Sigmoid colon (tissue), 4 donors: ENCODE results near the gene POU2F3.

ENCODE experiments used
- EP300 ChIP-seq, 4 donors: sonication (generic); formaldehyde crosslinking; IDR thresholded peaks; one replicate each; pipeline ENCODE4 v1.6.1; 2017; ENCODE audit warnings: antibody characterized with exemption in 4 of 4
- TF ChIP-seq, protein P1 (sequence below), 4 experiments: fragments of 450-650 bp in 3 of 4; fragments of 200-600 bp in 1 of 4; IDR thresholded peaks; one replicate each; pipeline ENCODE4 v1.5.1; 2016 to 2019; ENCODE audit warnings: antibody characterized with exemption in 4 of 4, mild to moderate bottlenecking in 3 of 4, moderate library complexity in 2 of 4

DNA sequence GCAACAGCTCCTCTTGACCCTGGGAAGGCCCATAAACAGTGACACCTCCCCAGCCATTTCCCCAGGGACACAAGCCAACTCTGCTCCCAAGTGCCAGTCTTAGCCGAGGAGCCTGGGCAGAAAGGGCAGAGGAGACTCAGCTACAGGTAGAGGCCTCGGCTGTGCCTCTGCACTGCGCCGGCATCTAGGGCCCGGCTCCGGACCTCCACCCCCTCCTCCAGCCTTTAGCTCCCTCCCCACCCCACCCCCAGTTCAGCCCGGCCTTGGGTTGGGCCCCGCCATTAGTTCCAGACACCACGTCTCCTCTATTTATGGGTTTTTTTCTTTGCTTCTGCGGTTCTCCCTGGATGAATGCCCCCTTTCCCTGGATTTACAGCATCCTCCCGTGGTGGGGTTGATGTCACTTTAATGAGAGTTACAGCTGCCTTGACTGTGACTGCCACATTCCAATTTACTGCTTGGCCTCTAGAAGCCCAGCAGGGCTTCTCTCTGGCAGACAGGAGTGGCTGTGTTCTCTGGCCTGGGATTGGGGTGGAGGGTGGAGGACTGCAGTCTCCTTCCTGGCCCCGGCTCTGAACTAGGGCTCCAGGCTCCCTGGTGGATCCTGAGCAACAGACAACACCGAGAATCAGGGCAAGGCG lies 42.6 kb upstream of the POU2F3 start:
- TF ChIP-seq, protein P1, sequence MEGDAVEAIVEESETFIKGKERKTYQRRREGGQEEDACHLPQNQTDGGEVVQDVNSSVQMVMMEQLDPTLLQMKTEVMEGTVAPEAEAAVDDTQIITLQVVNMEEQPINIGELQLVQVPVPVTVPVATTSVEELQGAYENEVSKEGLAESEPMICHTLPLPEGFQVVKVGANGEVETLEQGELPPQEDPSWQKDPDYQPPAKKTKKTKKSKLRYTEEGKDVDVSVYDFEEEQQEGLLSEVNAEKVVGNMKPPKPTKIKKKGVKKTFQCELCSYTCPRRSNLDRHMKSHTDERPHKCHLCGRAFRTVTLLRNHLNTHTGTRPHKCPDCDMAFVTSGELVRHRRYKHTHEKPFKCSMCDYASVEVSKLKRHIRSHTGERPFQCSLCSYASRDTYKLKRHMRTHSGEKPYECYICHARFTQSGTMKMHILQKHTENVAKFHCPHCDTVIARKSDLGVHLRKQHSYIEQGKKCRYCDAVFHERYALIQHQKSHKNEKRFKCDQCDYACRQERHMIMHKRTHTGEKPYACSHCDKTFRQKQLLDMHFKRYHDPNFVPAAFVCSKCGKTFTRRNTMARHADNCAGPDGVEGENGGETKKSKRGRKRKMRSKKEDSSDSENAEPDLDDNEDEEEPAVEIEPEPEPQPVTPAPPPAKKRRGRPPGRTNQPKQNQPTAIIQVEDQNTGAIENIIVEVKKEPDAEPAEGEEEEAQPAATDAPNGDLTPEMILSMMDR (IDR thresholded peaks at IDR 0.05) = no peak
- no peak for TF ChIP-seq EP300 (IDR thresholded peaks at IDR 0.05)
